Astrocyte (in vitro differentiated cells and primary cell): ENCODE measurements around the gene UBQLN1. TPM values are rescaled to one million over a fixed set of nuclear protein-coding genes. Genes with fewer than 3 reads are reported as not detected.

ENCODE experiments used
- DNase-seq: peaks from one replicate; pipeline ENCODE4 v3.0.0-alpha.2; 2010; ENCODE audit warnings: low read depth
- FAIRE-seq: peaks from 2 replicates; lab custom pipeline; 2011; peaks lifted over from hg19 to GRCh38; lab: Jason Lieb, UNC
- H2AFZ ChIP-seq: 2 replicates; pipeline ENCODE4 v1.6.0; 2012; ENCODE audit warnings: low read depth, low read length, inconsistent platforms
- H3K27ac ChIP-seq: 2 replicates; pipeline ENCODE4 v1.5.1; 2011; ENCODE audit warnings: low read depth, low read length, inconsistent platforms
- H3K27me3 ChIP-seq: 2 replicates; pipeline ENCODE4 v1.6.0; 2011; ENCODE audit warnings: low read length, inconsistent platforms; ENCODE audit not compliant: insufficient read depth
- H3K36me3 ChIP-seq: 2 replicates; pipeline ENCODE4 v1.5.1; 2011; ENCODE audit warnings: low read length, inconsistent platforms; ENCODE audit not compliant: insufficient read depth
- H3K4me1 ChIP-seq: 2 replicates; pipeline ENCODE4 v1.5.1; 2011; ENCODE audit warnings: low read length, inconsistent platforms; ENCODE audit not compliant: insufficient read depth
- H3K4me2 ChIP-seq: 2 replicates; pipeline ENCODE4 v1.6.0; 2012; ENCODE audit warnings: low read length, inconsistent platforms
- H3K4me3 ChIP-seq: 2 replicates; pipeline ENCODE4 v1.5.1; 2011; ENCODE audit warnings: low read depth, mild to moderate bottlenecking, low read length, inconsistent platforms; ENCODE audit not compliant: insufficient read depth
- H3K79me2 ChIP-seq: 2 replicates; pipeline ENCODE4 v1.6.0; 2012; ENCODE audit warnings: mild to moderate bottlenecking, low read length, inconsistent platforms; ENCODE audit not compliant: insufficient read depth
- H3K9ac ChIP-seq: 2 replicates; pipeline ENCODE4 v1.6.0; 2012; ENCODE audit warnings: mild to moderate bottlenecking, low read length, inconsistent platforms
- H3K9me3 ChIP-seq: 2 replicates; pipeline ENCODE4 v1.5.1; 2012; ENCODE audit warnings: low read depth, mild to moderate bottlenecking, low read length, inconsistent platforms; ENCODE audit not compliant: insufficient read depth
- H4K20me1 ChIP-seq: 2 replicates; pipeline ENCODE4 v1.6.0; 2012; ENCODE audit warnings: low read length, inconsistent platforms; ENCODE audit not compliant: insufficient read depth
- H3K27ac Mint-ChIP-seq: one replicate; pipeline ENCODE4 v1.8.0; 2021; ENCODE audit warnings: mild to moderate bottlenecking, mixed read lengths; ENCODE audit not compliant: unreplicated experiment
- H3K27me3 Mint-ChIP-seq: one replicate; pipeline ENCODE4 v1.8.0; 2021; ENCODE audit warnings: low read depth, mixed read lengths; ENCODE audit not compliant: unreplicated experiment
- H3K36me3 Mint-ChIP-seq: one replicate; pipeline ENCODE4 v1.8.0; 2021; ENCODE audit warnings: low read depth, mixed read lengths; ENCODE audit not compliant: unreplicated experiment
- H3K4me1 Mint-ChIP-seq: one replicate; pipeline ENCODE4 v1.8.0; 2021; ENCODE audit warnings: low read depth, mixed read lengths; ENCODE audit not compliant: unreplicated experiment
- H3K4me3 Mint-ChIP-seq: one replicate; pipeline ENCODE4 v1.8.0; 2021; ENCODE audit warnings: mild to moderate bottlenecking, moderate library complexity, mixed read lengths; ENCODE audit not compliant: unreplicated experiment
- H3K9me3 Mint-ChIP-seq: one replicate; pipeline ENCODE4 v1.8.0; 2021; ENCODE audit warnings: mild to moderate bottlenecking, mixed read lengths; ENCODE audit not compliant: unreplicated experiment
- EZH2 ChIP-seq: IDR thresholded peaks from 2 replicates; pipeline ENCODE4 v1.6.1; 2012; ENCODE audit warnings: mild to moderate bottlenecking, low read length, inconsistent platforms; ENCODE audit not compliant: insufficient read depth
- total RNA-seq: library from RNA; stranded (reverse); gene quantifications from 2 replicates; pipeline ENCODE4 v1.2.1, GENCODE V29; 2021
- TF ChIP-seq, protein P1 (sequence below): IDR thresholded peaks from 2 replicates; pipeline ENCODE4 v1.5.1; 2011; ENCODE audit warnings: low read depth, mild to moderate bottlenecking, inconsistent platforms, low read length, moderate library complexity; ENCODE audit not compliant: insufficient read depth

Gene UBQLN1
- total RNA-seq, 1 donor from 2014 or later, result 99.3 TPM

GRCh38 chr9:83701769-83702168 is 6.0 kb downstream of the UBQLN1 start:
- no peaks in the 10 kb centered on the region for H3K36me3 ChIP-seq
- Mint-ChIP-seq H3K4me3 (no peak overlapping the region), H3K36me3 (no peaks in the 10 kb centered on the region), H3K9me3 (no peaks in the 10 kb centered on the region), H3K4me1 (peaks cover 16% of the 10 kb centered on the region), H3K27me3 (no peaks in the 10 kb centered on the region), H3K27ac (peak overlapping the region; percentile 15)
- no peaks in the 10 kb centered on the region for H3K27me3 ChIP-seq
- H3K79me2 ChIP-seq, result peaks cover 100% of the 10 kb centered on the region
- no peak overlapping the region for H3K4me3 ChIP-seq
- peaks cover 97% of the 10 kb centered on the region for H4K20me1 ChIP-seq
- no peak for TF ChIP-seq EZH2
- TF ChIP-seq, protein P1, sequence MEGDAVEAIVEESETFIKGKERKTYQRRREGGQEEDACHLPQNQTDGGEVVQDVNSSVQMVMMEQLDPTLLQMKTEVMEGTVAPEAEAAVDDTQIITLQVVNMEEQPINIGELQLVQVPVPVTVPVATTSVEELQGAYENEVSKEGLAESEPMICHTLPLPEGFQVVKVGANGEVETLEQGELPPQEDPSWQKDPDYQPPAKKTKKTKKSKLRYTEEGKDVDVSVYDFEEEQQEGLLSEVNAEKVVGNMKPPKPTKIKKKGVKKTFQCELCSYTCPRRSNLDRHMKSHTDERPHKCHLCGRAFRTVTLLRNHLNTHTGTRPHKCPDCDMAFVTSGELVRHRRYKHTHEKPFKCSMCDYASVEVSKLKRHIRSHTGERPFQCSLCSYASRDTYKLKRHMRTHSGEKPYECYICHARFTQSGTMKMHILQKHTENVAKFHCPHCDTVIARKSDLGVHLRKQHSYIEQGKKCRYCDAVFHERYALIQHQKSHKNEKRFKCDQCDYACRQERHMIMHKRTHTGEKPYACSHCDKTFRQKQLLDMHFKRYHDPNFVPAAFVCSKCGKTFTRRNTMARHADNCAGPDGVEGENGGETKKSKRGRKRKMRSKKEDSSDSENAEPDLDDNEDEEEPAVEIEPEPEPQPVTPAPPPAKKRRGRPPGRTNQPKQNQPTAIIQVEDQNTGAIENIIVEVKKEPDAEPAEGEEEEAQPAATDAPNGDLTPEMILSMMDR, result no peak
- H3K4me1 ChIP-seq, result peaks cover 11% of the 10 kb centered on the region
- H3K27ac ChIP-seq, result peak overlapping the region; percentile 39
- no peak overlapping the region for H3K9ac ChIP-seq
- peak overlapping the region; percentile 70 for H3K4me2 ChIP-seq
- peak; percentile 80 for DNase-seq
- H2AFZ ChIP-seq, result no peak overlapping the region
- peak; percentile 84 for FAIRE-seq
- no peaks in the 10 kb centered on the region for H3K9me3 ChIP-seq

- peaks cover 97% of the 10 kb centered on the region for H4K20me1 ChIP-seq
- H3K36me3 Mint-ChIP-seq, result no peaks in the 10 kb centered on the region
These were observed 6.5 kb downstream of the UBQLN1 start for GRCh38 chr9:83701286-83701685.

GRCh38 chr9:83699615-83700014 is 8.1 kb downstream of the UBQLN1 start:
- Histone ChIP-seq H3K36me3 (no peaks in the 10 kb centered on the region), H3K79me2 (peaks cover 100% of the 10 kb centered on the region), H3K4me3 (no peak overlapping the region), H3K9me3 (no peaks in the 10 kb centered on the region), H3K4me2 (no peak overlapping the region), H4K20me1 (peaks cover 97% of the 10 kb centered on the region), H3K27ac (no peak overlapping the region), H2AFZ (no peak overlapping the region), H3K4me1 (peaks cover 11% of the 10 kb centered on the region), H3K9ac (no peak overlapping the region), H3K27me3 (no peaks in the 10 kb centered on the region)
- Mint-ChIP-seq H3K4me3 (no peak overlapping the region), H3K4me1 (peaks cover 11% of the 10 kb centered on the region), H3K36me3 (no peaks in the 10 kb centered on the region), H3K27me3 (no peaks in the 10 kb centered on the region), H3K27ac (no peak overlapping the region), H3K9me3 (no peaks in the 10 kb centered on the region)
- TF ChIP-seq, protein P1, result no peak
- TF ChIP-seq EZH2, result no peak
- FAIRE-seq (no peak), DNase-seq (no peak)

More at GRCh38 chr9:83701286-83701685, 6.5 kb downstream of the UBQLN1 start:
- DNase-seq (no peak), FAIRE-seq (no peak)
- no peak overlapping the region for H3K4me3 Mint-ChIP-seq
- H3K4me3 ChIP-seq, result no peak overlapping the region
- no peaks in the 10 kb centered on the region for H3K9me3 ChIP-seq
- H3K4me2 ChIP-seq, result peak overlapping the region; percentile 70
- H3K36me3 ChIP-seq, result no peaks in the 10 kb centered on the region
- H3K27me3 Mint-ChIP-seq, result no peaks in the 10 kb centered on the region
- H2AFZ ChIP-seq, result no peak overlapping the region
- peaks cover 11% of the 10 kb centered on the region for H3K4me1 ChIP-seq
- peak overlapping the region; percentile 39 for H3K27ac ChIP-seq
- no peak overlapping the region for H3K27ac Mint-ChIP-seq
- H3K79me2 ChIP-seq, result peaks cover 100% of the 10 kb centered on the region
- TF ChIP-seq, protein P1, result no peak
- TF ChIP-seq EZH2, result no peak
- no peaks in the 10 kb centered on the region for H3K27me3 ChIP-seq
- H3K9ac ChIP-seq, result no peak overlapping the region
- peaks cover 16% of the 10 kb centered on the region for H3K4me1 Mint-ChIP-seq
- H3K9me3 Mint-ChIP-seq, result no peaks in the 10 kb centered on the region
